Measurements from ENCODE around the gene AFG3L2. TPM values are rescaled to one million over a fixed set of nuclear protein-coding genes. Genes with fewer than 3 reads are reported as not detected.
A peak's percentile ranks its signal among the peaks of the same experiment; 100 is the strongest.
"Not testable (repeated sequence)": the region's sequence is repeated elsewhere in the genome, so short reads cannot be mapped to it uniquely, and the experiment has no call there.

Gene AFG3L2
- 10 to 100 TPM; 38.7 to 51.4 (median 44.3) TPM for polyA plus RNA-seq (ENCODE audit: insufficient read length in 10 of 10)
- long read RNA-seq, donor 1, partial matches to known transcripts, result 0 of 6 reads
- long read RNA-seq, donor 1, other reads (novel, unspliced or antisense), result 0 of 6 reads
- long read RNA-seq, donor 2, transcript AFG3L2-201 (17 exons, 3,247 nt), result major isoform, 5 of 5 reads
- long read RNA-seq, donor 2, partial matches to known transcripts, result 0 of 5 reads
- long read RNA-seq, donor 2, other reads (novel, unspliced or antisense), result 0 of 5 reads
- long read RNA-seq, donor 3, result 0 reads
- long read RNA-seq, donor 4, partial matches to known transcripts, result 6 of 9 reads
- long read RNA-seq, donor 4, other reads (novel, unspliced or antisense), result 0 of 9 reads
- long read RNA-seq, donor 5, partial matches to known transcripts, result 9 of 13 reads
- long read RNA-seq, donor 5, other reads (novel, unspliced or antisense), result 0 of 13 reads
- long read RNA-seq, donor 6, transcript AFG3L2-201 (17 exons, 3,247 nt), result major isoform, 8 of 215 reads
- long read RNA-seq, donor 6, partial matches to known transcripts, result 58 of 215 reads
- long read RNA-seq, donor 6, other reads (novel, unspliced or antisense), result 148 of 215 reads
- long read RNA-seq, donor 7, partial matches to known transcripts, result 6 of 10 reads
- long read RNA-seq, donor 7, other reads (novel, unspliced or antisense), result 0 of 10 reads
- long read RNA-seq, donor 8, partial matches to known transcripts, result 11 of 14 reads
- long read RNA-seq, donor 8, other reads (novel, unspliced or antisense), result 0 of 14 reads
- long read RNA-seq, donor 9, result 0 reads

DNA sequence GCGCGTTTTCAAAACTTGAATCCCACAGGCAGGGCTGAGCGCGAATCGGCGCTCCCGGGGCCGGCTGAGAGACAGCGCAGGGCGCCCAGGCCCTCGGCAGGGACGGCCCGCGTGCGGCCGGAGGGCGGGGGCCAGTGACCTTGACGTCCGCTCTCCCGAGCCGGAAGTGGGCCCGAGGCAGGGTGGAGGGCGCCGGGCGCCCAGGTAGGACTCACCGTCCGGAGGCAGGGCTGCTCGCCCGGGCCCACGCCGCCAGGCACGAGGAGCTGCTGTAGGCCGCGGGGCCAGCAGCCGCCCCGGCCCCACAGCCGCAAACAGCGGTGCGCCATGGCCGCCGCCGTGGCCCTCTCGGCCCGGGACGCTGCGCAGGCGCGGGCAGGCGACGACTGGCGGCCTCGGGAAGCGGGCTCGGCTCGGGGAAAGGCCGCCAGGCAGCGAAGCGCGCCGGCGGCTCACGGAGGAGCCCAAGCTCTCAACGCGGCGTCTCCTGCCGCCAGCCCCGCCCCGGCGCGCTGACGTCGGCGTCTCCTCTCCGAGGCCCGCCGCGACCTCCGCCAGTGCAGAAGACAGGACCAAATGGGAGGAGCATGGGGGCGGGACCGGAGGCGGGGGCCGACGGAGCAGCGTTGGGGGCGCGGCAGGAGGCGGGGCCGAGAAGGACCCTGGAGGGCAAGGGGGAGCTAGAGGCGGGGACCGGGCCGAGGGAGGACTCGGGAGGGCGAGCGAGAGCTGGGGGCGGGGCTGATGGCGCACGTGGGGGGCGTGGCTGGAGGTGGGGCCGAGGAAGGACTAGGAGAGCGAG, at the start of gene AFG3L2:
TSS of gene AFG3L2 (minus strand) at position 474 of the 802 bp plus-strand sequence. CDS start at position 329, 145 bp downstream.
- peak; percentile 99 to 100 (median 99) for DNase-seq

DNA sequence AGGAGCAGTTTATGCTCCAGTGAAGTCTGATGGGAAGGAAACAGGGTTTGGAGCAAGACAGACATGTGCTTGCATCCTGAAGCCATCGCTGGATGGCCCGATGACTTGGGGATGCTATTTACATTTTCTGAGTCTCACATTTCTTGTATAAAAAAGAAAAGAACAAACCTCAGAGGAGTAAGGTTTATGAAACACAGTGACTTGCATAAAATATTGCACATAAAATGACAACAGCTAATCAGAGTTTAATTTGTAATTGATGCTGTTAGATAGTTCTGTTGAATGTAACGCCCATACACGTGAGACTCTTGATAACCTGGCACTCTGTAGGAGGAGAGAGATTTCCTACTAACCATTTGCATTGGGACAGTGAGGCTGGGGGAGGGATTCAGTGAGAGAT, 47.2 kb upstream of the AFG3L2 start:
- no peak for DNase-seq

DNA sequence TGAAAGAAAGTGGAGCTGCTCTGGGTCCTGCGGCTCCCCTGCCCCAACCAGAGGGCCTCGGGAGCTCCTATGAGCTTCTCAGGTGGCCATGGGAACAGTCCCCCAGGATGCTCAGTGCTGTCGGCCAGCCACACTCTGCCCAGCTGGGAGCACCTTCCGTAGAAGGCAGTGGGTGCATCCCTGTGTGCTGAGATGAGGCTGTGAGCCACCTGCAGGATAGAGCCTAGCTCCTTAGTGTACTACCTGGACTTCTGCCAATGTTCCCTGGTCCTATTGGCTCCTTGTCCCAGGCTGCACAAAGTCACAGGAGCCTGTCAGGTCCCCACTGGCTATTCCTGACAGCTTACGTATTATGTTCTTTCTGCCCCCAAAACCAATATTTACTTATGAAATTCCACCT, 46.8 kb upstream of the AFG3L2 start:
- DNase-seq, result no peak

DNA sequence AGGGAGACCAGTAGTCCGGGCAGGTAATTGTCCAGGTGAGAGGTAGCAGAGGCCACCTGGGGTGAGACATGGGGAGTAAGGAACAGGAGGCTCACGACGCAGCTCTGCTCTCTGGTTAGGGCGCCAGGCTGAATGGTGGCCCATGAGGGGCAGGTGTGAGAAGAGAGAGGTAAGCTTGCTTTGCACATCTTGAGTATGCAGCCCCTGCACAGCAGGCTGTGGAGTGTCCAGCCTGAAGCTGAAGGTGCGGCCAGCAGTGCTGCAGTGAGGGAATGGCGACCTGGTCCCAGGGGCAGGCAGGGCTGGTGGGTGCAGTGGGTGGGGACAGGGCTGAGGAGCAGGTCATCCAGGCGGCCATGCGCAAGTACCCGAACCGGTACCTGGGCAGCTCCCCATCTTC, 46.4 kb upstream of the AFG3L2 start:
- no peak for DNase-seq

DNA sequence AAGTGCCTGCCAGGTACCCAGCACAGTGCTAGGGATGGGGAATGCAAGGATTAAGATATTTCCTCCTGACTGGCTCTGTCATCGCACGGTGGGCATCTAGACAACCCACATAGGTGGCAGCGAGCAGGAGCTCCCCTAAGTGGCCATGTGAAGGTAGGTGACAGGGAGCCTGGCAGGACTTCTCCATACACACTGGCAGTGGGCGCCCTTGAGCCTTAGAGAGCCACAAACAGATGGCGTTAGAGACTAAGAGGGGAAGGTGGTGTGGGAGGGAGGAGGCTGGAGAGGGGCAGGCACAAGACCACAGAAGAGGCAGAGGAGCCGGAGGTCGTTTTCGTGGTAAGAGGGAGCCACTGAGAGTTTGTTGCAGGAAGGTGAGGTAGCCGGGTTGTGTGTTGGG, 45.9 kb upstream of the AFG3L2 start:
- DNase-seq, result no peak

DNA sequence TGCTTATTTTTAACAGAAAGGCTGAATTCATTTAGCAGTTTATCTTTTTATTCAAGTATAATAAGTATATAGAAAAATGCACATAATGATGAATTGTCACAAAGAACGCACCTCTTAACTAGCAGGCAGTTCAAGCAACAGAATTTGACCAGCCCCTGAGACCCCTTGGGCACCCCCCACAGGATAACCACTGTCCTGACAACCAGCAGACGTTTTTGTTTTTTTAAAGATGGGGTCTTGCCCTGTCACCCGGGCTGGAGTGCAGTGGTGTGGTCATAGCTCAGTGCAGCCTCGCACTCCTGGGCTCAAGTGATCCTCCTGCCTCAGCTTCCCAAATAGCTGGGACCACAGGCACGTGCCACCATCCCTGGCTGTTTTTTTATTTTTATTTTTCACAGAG, 44.7 kb upstream of the AFG3L2 start:
- DNase-seq, result no peak

DNA sequence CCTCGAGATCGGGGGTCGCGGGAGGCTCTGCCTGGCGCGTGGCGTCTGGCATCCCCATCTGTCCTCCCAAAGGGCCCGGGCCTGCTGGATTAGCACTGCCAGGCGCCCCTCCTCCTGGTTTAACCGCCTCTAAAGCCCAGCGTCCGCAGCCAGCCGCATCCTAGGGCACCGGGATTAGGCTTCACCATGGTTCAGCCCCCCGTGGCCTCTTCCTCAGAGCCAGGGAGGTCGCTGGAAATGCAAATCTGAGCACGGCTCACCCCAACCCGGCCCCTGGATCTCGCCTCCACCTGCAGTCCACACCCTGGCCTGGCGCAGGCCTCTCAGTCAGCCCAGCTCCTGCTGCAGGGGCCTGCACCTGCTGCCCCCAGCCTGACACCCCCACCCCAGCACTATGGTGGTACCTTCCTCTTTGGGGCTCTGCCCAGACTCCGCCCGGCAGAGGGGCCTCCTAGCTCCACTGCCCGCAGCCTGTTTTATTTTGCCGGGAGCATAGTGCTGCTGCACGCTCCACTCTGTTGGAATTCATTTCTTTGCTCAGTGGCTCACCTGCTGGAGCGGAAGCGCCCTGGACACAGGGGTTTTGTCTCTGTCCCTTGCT, 43.9 kb upstream of the AFG3L2 start:
- DNase-seq, result peak; percentile 9 to 72 (median 38)

DNA sequence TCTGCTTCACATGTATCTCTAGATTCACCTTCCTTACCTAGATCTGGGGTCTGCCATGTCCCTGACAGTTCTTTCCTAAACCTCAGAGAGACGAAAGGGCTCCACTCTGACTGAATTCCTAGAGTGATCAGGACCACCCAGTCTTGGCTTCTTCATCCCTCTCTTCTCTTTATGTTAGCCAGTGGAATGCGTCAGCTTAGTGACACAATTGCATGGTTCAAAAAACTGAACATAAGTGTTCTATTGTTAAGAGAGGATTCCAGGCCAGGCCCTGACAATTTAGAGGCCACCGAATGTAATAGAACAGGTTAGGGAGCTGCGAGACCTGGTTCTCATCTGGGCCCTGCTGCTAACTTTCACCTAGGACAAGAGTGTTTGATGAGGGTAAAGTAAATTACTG, 40.7 kb upstream of the AFG3L2 start:
- no peak for DNase-seq

DNA sequence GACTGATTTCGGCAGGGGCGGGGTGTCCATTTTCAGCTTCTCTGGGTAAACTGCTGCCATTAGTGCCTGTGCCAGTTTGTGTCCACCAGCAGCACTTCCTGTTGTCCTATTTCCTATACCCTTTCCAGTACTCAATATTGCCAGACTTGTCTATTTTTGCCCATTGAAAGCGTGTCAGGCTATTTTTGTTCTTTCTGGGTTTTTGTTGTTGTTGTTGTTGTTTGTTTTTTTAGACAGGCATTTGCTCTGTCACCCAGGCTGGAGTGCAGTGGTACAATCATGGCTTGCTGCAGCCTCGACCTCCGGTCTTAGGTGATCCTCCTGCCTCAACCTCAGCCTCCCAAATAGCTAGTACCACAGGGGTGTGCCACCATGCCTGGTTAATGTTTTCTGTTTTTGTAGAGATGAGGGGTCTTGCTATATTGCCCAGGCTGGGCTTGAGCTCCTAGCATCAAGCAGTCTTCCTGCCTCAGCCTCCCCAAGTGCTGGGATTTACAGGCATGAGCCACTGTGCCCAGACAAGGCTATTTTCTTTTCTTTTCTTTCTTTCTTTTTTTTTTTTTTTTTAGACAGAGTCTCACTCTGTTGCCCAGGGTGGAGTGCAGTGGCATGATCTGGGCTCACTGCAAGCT, 39.2 kb upstream of the AFG3L2 start:
- no peak for DNase-seq

DNA sequence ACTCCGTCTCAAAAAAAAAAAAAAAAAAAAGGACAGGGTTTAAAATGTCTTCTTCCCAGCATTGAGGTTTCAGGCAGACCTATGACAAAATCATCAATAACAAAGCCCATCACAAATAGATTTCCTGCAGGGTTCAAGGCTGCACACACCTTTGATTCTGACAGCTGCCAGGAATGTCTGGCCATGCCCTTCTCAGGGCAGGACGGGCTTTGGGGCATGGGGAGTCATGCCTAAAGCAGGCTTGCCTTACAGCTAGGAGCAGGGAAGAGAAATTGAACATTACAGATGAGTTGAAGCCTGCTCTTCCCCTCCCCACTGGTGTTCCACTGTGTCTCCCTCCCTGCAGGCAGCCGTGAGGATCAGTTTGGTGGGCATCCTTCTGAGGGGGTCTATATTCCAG, 34.4 kb upstream of the AFG3L2 start:
- no peak for DNase-seq

DNA sequence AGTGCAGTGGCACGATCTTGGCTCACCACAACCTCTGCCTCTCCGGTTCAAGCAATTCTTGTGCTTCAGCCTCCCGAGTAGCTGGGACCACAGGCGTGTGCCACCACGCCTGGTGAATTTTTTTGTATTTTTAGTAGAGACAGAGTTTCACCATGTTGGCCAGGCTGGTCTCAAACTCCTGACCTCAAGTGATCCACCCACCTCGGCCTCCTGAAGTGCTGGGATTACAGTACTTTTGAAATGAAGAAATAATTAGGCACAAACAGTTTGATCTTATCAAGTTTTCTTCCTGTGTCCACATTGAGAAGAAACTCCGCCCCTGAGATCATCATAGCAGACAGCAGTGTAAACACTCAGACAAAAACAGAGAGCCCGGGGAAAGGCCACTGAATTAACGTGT, 33.7 kb upstream of the AFG3L2 start:
- DNase-seq, result not testable (repeated sequence)

DNA sequence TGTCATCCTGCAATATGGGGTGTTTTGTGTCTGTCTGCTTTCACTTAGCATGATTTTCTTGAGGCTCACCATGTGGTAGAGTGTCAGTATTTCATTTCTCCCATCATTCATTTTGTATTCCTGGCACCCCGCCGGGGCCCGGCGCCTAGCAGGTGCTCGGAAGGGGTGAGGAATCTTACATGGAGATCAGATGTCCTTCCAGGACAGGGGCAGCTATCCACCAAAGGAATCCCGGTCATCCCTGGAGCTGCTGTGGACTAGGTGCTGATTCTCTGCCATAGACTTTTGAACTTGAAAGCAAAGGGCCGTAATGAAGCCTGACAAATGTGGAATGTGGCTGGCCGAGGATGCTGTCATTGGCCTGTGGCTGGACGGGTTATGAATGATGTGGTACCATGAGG, 33.1 kb upstream of the AFG3L2 start:
- peak; percentile 47 to 50 (median 47) for DNase-seq

DNA sequence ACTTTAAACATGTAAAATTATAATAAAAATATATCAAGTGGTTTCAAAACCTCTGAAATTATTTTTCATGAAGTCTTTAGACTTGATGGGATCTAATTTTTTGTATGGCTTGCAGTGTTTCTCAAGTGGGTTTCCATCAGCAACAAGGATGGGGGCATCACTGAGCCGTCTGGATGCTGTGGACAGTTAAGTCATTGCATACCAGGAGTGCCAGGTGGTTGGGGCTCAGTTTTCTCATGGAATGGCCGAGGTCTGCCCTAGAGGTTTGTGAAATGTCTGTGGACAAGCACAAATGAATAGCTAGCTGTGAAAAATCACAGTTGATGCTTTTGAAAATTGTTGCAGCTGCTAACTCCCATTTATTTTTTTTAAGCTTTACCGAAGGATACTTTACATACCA, 32.4 kb upstream of the AFG3L2 start:
- DNase-seq, result peak in 2 of 3 donors; percentile 26 to 46

DNA sequence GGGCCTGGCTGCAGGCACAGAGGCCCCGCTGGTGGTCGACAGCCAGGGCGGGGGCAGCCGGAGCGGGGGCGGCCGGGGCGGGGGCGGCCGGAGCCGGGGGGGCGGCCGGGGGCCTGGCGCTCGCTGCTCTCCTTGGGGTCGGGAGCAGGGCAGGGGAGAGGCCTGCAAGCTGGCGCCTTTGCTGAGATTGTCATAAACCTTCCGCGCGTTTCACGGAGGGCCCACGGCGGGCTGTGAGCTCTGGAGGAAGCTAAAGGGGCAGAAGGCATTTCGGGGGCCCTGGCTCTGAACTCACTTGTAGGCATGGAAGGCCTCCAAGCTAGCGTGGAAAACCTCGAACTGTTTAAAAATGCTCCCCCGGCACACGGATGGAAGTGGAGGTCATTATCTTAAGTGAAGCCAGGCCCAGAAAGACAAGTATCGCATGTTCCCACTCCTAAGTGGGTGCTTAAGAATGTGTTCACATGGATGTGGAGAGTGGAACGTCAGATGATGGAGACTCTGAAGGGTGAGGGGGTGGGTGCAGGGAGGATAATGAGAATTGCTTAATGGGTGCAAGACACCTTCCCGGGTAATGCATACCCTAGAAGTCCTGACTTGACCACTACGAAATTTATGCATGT, 31.3 kb upstream of the AFG3L2 start:
- DNase-seq, result peak in 2 of 3 donors; percentile 38 to 65

DNA sequence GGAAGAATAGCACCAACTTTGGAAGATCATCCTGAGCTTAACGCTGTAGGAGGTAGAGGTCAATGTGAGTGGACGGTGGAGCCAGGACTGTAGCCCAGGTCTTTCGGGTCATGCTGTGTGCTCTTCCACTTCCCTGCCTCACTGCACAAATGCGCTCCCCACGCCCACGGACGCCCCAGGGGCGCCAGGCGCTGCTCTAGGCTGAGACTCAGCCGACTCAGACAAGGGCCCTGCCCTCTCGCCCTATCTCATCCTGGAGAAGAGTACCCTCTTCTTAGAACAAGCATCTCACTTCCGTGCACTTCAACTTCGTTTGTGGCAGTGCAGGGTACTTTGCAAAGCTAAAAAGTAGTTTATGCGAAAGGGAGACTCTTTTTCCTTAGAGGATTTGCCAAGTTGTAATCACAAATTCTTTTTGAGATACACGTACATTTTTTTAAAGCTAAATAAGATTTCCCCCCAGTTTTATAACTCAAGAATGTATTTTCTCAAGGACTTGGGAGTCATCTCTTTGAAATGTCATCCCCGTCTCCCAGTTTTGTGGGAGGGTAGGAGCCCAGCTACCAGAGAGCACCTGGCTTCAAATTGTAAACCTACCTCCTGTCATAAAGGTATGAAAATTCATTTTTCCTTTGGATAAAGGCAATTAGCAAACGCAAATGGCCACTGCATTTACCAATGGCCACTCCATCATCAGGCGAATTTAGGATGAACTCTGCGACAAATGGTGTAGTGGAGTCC, 29.5 kb upstream of the AFG3L2 start:
- DNase-seq, result no peak

DNA sequence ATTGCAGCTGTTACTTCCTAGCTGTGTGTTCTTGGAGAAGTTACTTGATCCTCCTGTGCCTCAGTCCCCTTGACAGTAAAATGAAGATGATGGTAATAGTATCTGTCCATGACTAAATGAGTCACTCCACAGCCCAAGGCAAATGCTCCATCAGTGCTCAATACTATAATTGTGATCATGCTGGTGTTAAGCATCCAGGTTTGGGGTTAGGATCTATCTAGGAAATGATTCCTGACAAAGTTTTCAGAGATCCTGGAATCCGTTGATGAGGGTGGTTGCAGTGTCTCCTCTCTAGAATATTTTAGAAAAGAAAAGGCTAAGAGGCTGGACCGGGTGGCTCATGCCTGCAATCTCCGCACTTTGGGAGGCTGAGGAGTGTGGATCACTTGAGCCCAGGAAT, 28.0 kb upstream of the AFG3L2 start:
- no peak for DNase-seq

DNA sequence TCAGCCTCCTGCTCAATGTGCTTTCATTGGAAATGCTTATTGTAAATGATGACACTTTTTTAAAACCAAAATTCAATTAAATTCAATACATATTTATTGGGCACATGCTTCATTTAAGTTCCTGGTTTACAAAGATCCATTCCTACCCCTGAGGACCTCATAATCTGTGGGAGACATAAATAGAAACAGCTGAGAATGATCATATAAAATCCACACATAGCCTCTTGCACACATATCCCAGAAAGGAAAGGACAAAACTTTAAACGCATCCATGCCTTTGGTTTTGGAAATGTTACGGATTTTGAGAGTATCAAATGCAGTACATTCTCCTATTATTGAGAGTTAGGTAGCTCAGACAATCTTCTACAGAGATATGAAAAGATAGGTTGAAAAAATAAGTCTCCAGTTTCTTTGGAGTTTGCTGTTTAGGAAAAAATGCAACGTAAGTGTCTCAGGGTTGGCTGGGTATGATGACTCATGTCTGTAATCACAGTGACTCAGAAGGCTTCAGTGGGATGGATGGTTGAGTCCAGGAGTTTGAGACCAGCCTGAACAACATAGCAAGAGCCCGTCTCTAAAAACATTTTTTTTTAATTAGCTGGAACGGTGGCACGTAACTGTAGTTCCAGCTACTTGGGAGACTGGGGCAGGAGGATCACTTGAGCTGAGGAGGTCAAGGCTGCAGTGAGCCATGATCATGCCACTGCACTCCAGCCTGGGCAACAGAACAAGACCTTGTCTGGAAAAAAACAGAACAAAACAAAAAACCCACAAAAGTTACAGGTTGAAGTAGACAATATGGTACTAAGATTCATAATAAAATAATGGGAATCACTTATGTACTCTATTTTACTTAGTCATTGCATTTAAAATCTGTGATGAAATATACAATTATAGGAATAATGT, 26.8 kb upstream of the AFG3L2 start:
- peak in 1 of 3 donors; percentile 77 for DNase-seq

DNA sequence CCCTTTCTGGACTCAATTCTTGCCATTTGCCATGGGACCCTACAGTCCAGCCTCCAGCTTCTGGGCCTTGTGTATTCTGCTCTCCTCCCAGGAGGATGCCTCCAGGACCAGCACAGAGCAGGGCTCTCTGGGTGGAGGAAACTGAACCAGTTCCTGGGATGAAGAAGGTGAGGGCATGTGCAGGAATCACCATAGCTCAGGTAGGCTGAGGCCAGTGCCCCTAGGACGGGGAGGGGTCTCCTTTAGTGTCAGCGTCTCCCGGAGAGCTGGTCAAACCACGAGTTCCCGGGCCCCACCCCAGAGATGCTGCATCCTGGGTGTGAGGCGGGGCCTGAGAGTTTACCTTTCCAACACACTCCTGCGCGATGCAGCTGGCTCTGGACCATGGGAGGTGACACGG, 24.9 kb upstream of the AFG3L2 start:
- no peak for DNase-seq

DNA sequence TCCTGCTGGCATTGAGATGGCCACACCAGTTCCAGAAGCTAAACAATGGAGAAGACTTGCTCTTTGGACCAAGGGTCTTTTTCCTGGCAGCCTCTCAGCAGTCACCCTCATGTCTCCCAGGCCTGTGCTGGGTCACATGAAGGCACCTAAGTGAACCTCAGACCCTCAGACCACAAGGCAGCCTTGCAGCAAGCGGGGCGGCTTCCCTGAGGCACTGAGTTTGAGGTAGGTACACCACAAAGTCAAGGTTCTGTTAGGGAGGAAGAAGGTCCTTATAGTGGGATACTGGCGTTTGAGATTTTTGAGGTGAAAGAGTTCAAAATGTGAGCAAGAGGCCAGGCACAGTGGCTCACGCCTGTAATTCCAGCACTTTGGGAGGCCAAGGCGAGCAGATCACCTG, 22.2 kb upstream of the AFG3L2 start:
- DNase-seq, result no peak
